Stomach (tissue), 4 donors: ENCODE data around the gene IQSEC3.

Source experiments
- CTCF ChIP-seq, 7 experiments: fragments of 450-650 bp in 4 of 7; fragments of 200-600 bp in 3 of 7; sonication (generic) in 3 of 7; IDR thresholded peaks; one replicate each; pipeline ENCODE4 v1.5.1; 2016 to 2019; ENCODE audit warnings: antibody characterized with exemption in 7 of 7, control low read depth in 2 of 7, mild to moderate bottlenecking in 1 of 7
- POLR2A ChIP-seq, 4 donors: fragments of 450-650 bp; IDR thresholded peaks; one replicate each; pipeline ENCODE4 v1.6.1; 2016; ENCODE audit warnings: antibody characterized with exemption in 4 of 4, control low read depth in 2 of 4, mild to moderate bottlenecking in 1 of 4, moderate library complexity in 1 of 4
- POLR2AphosphoS5 ChIP-seq, 3 donors: sonication (generic); formaldehyde crosslinking; IDR thresholded peaks; one replicate each; pipeline ENCODE4 v1.6.1; 2016; ENCODE audit warnings: antibody characterized with exemption in 3 of 3

GRCh38 chr12:84056-84455, 17.5 kb downstream of the IQSEC3 start:
- TF ChIP-seq CTCF (IDR thresholded peaks at IDR 0.05) (no peak), POLR2A (IDR thresholded peaks at IDR 0.05) (no peak), POLR2AphosphoS5 (IDR thresholded peaks at IDR 0.05) (no peak)
